Muscle layer of duodenum (tissue), 2 donors: Measurements from ENCODE around the gene CACNA1I.

Experiments
- H3K27ac ChIP-seq: one replicate; pipeline ENCODE4 v1.7.0; 2013; ENCODE audit warnings: mild to moderate bottlenecking, low read length
- H3K27me3 ChIP-seq: one replicate; pipeline ENCODE4 v1.7.0; 2013; ENCODE audit warnings: low read depth, mild to moderate bottlenecking, control low read depth, low read length
- H3K36me3 ChIP-seq, 2 donors: one replicate each; pipeline ENCODE4 v1.7.0; 2013; ENCODE audit warnings: low read length in 2 of 2, control low read depth in 1 of 2, mild to moderate bottlenecking in 1 of 2; ENCODE audit not compliant: insufficient read depth in 2 of 2, control insufficient read depth in 1 of 2
- H3K4me1 ChIP-seq, 2 donors: one replicate each; pipeline ENCODE4 v1.7.0; 2013; ENCODE audit warnings: low read length in 2 of 2, mild to moderate bottlenecking in 2 of 2, control low read depth in 1 of 2, moderate library complexity in 1 of 2; ENCODE audit not compliant: insufficient read depth in 2 of 2, control insufficient read depth in 1 of 2
- H3K4me3 ChIP-seq, 2 donors: one replicate each; pipeline ENCODE4 v1.7.0; 2013; ENCODE audit warnings: low read length in 2 of 2, low read depth in 1 of 2, mild to moderate bottlenecking in 1 of 2
- H3K9me3 ChIP-seq, 2 donors: one replicate each; pipeline ENCODE4 v1.7.0; 2013; ENCODE audit warnings: low read length in 2 of 2, control low read depth in 1 of 2, mild to moderate bottlenecking in 1 of 2; ENCODE audit not compliant: control insufficient read depth in 1 of 2
- donor health status: healthy.

CACNA1I gene

DNA sequence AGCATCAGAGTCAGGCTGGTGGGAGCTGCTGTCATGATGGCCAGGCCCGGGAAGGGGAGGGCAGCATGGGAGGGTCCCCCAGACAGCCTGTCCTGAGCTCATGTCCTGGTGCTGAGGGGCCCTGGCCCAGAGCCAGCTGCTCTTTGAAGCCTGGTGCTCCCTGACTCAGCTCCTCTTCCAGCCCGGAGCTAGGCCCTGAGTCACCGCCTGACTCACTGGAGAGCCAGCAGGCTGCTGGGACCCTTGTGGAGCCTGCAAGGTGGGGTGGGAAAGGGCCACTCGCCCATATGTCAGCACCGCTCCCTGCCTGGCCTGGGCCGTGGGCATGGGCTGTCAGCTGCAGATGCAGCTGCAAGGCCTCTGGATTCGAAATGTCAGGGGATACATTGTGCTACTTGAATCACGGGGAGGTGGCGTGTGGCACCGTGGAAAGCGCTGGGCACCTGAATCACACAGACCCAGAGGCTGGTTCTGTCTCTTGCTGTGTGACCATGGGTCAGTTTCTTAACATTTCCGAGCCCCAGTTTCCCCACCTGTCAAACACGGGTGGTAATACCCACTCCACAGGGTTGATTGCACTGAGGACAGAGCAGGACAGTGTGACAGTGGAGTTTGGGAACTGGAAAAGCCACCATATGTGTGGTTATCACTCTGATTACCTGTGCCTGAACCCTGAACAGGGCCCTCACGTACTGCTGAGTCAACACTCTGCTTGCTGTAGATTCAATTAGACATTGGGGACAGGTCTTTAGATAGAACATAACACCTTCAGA is 4.4 kb downstream of the CACNA1I start:
- no peaks in the 10 kb centered on the region for H3K4me1 ChIP-seq

DNA sequence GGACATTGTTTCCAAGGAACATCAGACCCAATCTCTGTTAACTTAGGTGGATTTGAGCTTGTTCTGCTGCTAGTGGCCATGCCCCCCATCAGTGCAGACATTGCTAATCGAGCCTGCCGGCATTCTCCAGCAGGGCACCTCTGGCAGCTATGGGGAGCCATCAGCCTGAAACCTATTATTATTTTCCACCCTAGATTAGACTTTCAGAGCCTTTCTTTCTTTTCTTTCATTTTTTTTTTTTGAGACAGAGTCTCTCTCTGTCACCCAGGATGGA is 4.9 kb downstream of the CACNA1I start:
- peaks cover 6% of the 10 kb centered on the region for H3K27me3 ChIP-seq
- no peak overlapping the region for H3K27ac ChIP-seq
- no peaks in the 10 kb centered on the region for H3K9me3 ChIP-seq
- no peaks in the 10 kb centered on the region for H3K4me1 ChIP-seq
- H3K36me3 ChIP-seq, result no peaks in the 10 kb centered on the region
- no peak overlapping the region for H3K4me3 ChIP-seq

More for the DNA sequence above, 4.4 kb downstream of the CACNA1I start:
- Histone ChIP-seq H3K9me3 (no peaks in the 10 kb centered on the region), H3K27ac (no peak overlapping the region), H3K27me3 (peaks cover 6% of the 10 kb centered on the region), H3K4me3 (no peak overlapping the region), H3K36me3 (no peaks in the 10 kb centered on the region)

DNA sequence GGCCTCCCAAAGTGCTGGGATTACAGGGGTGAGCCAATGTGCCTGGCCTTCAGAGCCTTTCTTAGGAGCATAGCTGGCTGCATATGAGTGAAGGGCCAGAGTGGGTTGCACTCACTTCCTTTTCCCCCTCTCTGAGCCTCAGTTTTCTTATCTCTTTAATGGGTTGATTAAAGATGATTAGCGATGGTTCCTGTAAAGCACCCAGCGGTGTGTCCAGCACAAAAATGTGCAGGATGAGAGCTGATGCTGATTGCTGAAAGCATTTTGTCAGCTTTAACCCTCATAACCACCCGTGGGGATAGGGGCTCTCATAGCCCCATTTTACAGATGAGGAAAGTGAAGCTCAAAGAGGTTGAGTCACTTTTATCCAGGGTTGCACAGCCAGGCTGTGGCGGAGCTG is 5.5 kb downstream of the CACNA1I start:
- peaks cover 6% of the 10 kb centered on the region for H3K27me3 ChIP-seq

DNA sequence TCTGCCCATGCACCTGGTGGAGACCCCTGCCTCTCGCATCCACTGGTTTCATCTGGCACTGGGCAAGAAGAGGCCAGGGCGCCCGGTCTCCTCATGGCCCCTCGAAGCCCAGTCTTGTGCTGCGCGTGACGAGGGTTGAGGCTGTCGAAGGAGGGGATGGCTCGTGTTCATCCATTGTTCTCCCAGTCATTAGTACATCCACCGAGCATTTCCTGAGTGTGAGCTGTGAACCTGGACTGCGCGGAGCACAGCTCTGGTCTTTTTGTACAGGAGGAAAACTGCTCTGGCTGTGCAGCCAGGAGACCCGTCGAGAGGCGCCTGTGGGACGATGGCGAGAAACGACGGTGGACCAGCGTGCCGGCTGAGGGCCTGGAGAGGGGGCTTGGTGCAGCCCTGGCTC is 6.8 kb downstream of the CACNA1I start:
- H3K4me1 ChIP-seq, result no peaks in the 10 kb centered on the region
- H3K36me3 ChIP-seq, result no peaks in the 10 kb centered on the region
- no peaks in the 10 kb centered on the region for H3K27me3 ChIP-seq

More for the DNA sequence above, 5.5 kb downstream of the CACNA1I start:
- no peak overlapping the region for H3K4me3 ChIP-seq
- no peaks in the 10 kb centered on the region for H3K36me3 ChIP-seq
- H3K9me3 ChIP-seq, result no peaks in the 10 kb centered on the region
- H3K27ac ChIP-seq, result no peak overlapping the region
- no peaks in the 10 kb centered on the region for H3K4me1 ChIP-seq

DNA sequence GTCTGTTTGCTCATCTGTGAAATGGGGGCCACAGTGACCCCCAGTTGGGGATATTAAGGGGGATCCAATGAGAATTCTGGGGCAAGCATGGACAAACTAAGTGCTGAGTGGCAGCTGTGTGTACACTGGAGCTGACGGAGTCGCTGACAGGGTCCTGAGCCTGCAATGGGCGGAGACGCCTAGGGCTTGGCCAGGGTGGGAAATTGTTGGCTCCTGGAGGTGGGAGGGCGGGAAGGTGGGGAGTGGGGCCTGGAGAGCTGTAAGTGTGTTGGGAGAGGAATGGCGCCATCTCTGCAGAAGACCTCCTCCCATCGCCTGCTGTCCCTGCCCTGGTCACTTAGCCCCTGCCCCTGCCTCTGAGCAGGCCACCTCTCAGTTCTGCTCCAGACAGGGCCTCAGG is 7.3 kb downstream of the CACNA1I start:
- Histone ChIP-seq H3K27ac (no peak overlapping the region), H3K4me3 (no peak overlapping the region), H3K27me3 (no peaks in the 10 kb centered on the region)

More for the DNA sequence above, 6.8 kb downstream of the CACNA1I start:
- Histone ChIP-seq H3K4me3 (no peak overlapping the region), H3K9me3 (no peaks in the 10 kb centered on the region), H3K27ac (no peak overlapping the region)

DNA sequence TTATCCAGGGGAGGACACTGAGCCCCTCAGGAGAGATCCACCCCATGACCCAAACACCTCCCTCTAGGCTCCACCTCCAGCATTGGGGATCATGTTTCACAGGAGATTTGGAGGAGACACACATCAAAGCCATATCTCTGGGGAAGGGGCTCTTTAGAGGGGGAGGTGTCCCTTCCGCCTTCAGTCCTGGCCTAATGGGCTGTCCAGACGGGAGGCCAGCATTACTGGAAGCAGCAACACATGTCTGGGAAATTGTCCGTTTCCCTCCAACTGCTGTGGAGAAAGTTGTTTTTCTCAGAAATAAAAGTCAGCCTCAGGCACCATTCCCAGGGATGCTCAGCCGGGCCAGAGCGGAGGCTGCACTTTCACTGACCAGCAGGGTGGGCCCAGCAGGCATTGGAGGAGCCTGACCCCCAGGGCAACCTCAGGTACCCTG is 9.5 kb downstream of the CACNA1I start:
- Histone ChIP-seq H3K4me1 (no peaks in the 10 kb centered on the region), H3K36me3 (no peaks in the 10 kb centered on the region), H3K9me3 (no peaks in the 10 kb centered on the region), H3K27me3 (no peaks in the 10 kb centered on the region), H3K27ac (no peak overlapping the region), H3K4me3 (no peak overlapping the region)

More for the DNA sequence above, 7.3 kb downstream of the CACNA1I start:
- Histone ChIP-seq H3K9me3 (no peaks in the 10 kb centered on the region), H3K4me1 (no peaks in the 10 kb centered on the region), H3K36me3 (no peaks in the 10 kb centered on the region)

DNA sequence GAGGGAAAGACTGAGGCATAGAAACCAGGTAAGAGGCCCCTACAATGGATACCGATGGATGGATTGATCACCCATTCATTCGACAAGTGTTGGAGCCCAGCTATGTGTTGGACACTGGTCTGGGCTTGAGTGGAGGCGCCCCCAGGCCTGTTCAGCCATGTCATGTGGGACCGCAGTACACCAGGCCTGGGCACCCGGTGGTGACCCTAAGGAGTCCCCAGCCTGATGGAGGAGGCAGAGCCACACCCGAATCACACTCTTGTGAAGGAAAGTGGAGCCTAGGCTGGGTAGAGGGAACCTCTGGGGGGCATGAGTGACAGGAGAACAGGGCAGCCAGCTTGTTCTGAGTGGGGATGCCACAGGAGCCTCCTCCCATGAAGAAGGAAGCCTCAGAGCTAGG is 10.2 kb downstream of the CACNA1I start:
- H3K27me3 ChIP-seq, result no peaks in the 10 kb centered on the region
- no peaks in the 10 kb centered on the region for H3K9me3 ChIP-seq

DNA sequence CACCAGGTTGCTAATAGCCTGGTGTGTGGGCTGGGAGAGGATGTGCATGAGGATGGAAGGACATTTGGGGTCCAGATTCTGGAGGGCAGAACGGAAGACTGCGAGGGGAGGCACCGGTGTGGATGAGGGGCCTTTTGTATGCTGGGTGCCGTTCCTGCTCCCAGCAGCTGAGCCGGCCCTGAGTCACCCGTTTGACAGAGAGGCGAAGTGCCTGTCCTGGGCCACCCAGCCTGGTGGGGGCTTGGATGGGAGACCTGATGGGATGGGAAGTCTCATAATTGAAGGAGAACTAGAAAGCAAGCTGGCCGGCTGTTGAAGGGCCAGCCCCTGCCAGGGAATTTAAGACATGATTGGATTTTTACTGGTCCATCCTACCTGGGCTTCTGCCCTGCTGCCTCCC is 10.8 kb downstream of the CACNA1I start:
- no peak overlapping the region for H3K4me3 ChIP-seq
- H3K27ac ChIP-seq, result no peak overlapping the region
- H3K36me3 ChIP-seq, result no peaks in the 10 kb centered on the region
- no peaks in the 10 kb centered on the region for H3K9me3 ChIP-seq
- no peaks in the 10 kb centered on the region for H3K27me3 ChIP-seq
- H3K4me1 ChIP-seq, result no peaks in the 10 kb centered on the region

More for the DNA sequence above, 10.2 kb downstream of the CACNA1I start:
- Histone ChIP-seq H3K27ac (no peak overlapping the region), H3K4me3 (no peak overlapping the region), H3K4me1 (no peaks in the 10 kb centered on the region), H3K36me3 (no peaks in the 10 kb centered on the region)

DNA sequence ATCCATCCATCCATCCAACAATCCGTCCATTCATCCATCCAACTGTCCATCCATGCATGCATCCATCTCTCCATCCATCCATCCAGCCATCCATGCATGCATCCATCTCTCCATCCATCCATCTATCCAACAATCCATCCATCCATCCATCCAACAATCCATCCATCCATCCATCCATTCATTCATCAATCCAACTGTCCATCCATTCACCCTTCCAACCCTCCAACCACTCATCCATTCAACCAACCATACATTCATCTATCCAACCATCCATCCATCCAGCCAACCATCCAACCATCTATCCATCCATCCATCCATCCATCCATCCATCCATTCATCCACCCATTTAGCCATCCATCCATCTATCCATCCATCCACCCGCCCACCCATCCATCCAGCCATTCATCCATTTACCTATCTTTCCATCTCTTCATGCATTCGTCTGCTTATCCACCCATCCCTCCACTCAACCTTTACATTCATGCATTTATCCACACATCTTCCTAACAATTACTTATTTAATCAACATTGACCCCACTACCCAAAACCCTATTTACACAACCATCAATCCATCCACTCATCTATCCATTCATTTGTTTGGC is 12.6 kb downstream of the CACNA1I start:
- no peak overlapping the region for H3K27ac ChIP-seq
- H3K9me3 ChIP-seq, result no peaks in the 10 kb centered on the region
- no peak overlapping the region for H3K4me3 ChIP-seq
- no peaks in the 10 kb centered on the region for H3K36me3 ChIP-seq
- H3K27me3 ChIP-seq, result no peaks in the 10 kb centered on the region
- H3K4me1 ChIP-seq, result no peaks in the 10 kb centered on the region

DNA sequence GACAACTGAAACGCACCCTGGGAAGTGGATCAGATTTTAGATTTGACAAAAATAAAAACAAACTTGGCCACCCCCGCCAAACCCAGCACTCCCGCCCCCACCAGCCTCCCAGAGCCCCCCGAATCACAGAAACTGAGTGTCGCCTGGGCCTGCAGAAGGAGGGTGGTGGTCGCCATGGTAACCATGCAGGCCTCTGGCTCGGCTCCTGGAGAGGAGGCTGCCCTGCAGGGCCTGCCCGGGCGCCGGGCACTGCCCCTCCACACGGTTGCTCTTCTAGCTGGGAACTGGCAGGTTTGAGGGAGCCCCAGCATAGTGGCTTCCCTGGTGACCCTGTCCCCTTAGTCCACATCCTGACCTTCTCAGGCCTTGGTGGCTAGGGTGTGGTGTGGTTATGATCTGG is 19.3 kb downstream of the CACNA1I start:
- Histone ChIP-seq H3K4me3 (no peak overlapping the region), H3K4me1 (no peaks in the 10 kb centered on the region), H3K9me3 (no peaks in the 10 kb centered on the region), H3K27me3 (no peaks in the 10 kb centered on the region), H3K36me3 (no peaks in the 10 kb centered on the region), H3K27ac (no peak overlapping the region)

DNA sequence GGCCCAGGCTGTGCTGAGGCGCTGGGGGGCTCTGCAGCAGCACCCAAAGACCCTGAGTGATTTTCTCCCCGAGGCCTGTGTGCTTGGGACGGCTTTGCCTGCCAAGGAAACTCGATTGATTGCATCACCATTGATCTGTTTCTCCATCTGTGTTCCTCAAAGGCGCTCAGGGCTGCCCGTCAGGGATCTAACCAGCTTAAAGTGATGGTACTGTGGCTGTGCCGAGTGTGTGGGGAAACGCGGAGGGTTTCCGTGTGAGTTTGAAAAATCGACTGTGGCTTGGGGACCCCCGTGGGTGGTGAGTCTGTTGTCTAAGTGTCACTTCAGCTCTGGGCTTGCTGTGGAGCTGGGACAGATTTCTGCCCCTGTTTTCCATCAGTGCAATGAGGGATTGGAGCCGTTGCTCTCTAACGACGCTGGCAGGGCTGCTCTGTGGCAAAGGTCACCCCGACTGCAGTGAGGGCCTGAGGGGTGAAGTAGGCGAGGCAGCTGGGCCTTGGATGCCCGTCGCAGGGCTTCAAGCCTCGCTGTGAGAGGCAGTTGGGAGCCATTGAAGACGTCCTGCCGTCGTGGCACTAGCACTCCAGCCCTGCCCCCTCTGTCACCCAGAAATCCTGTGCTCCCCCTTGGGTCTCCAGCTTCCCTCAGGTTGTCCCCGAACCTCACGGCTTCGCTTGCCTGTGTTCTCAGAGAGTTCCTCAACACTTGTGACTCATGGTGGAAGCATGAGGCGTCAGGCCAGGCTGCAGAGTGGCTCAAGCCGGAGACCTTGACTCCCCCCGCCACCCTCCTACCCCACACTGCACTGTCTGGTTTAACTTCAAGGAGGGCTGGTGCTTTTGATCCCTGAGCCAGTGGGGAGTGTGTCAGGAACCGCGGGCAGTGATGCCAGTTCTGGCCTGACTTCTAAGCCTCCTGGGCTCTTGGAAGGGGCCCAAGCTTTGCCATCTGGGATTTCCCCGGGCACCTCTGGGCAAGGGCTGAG is 21.8 kb downstream of the CACNA1I start:
- H3K9me3 ChIP-seq, result no peaks in the 10 kb centered on the region
- no peak overlapping the region for H3K27ac ChIP-seq
- no peak overlapping the region for H3K4me3 ChIP-seq
- no peaks in the 10 kb centered on the region for H3K4me1 ChIP-seq
- H3K36me3 ChIP-seq, result no peaks in the 10 kb centered on the region
- peaks cover 8% of the 10 kb centered on the region for H3K27me3 ChIP-seq
